HL-60 (cell line): ENCODE data around the gene CABLES2.

Source experiments
- CTCF ChIP-seq: IDR thresholded peaks from one replicate; pipeline ENCODE4 v1.5.1; 2011; ENCODE audit warnings: low read length, control low read depth, inconsistent platforms; ENCODE audit not compliant: insufficient read depth
- GABPA ChIP-seq: IDR thresholded peaks from 2 replicates; pipeline ENCODE4 v1.6.1; 2012; ENCODE audit warnings: low read depth
- POLR2AphosphoS5 ChIP-seq: IDR thresholded peaks from 2 replicates; pipeline ENCODE4 v1.6.1; 2012; ENCODE audit warnings: low read depth
- REST ChIP-seq: IDR thresholded peaks from 2 replicates; pipeline ENCODE4 v1.6.1; 2012; ENCODE audit warnings: low read depth; ENCODE audit not compliant: insufficient replicate concordance

- TF ChIP-seq CTCF (no peak), POLR2AphosphoS5 (no peak), GABPA (no peak), REST (no peak)
Measured at GRCh38 chr20:62370115-62370806, 36.8 kb downstream of the CABLES2 start.
